Measurements from ENCODE around the gene COL6A1.
A peak's percentile ranks its signal among the peaks of the same experiment; 100 is the strongest.

COL6A1 gene

DNA sequence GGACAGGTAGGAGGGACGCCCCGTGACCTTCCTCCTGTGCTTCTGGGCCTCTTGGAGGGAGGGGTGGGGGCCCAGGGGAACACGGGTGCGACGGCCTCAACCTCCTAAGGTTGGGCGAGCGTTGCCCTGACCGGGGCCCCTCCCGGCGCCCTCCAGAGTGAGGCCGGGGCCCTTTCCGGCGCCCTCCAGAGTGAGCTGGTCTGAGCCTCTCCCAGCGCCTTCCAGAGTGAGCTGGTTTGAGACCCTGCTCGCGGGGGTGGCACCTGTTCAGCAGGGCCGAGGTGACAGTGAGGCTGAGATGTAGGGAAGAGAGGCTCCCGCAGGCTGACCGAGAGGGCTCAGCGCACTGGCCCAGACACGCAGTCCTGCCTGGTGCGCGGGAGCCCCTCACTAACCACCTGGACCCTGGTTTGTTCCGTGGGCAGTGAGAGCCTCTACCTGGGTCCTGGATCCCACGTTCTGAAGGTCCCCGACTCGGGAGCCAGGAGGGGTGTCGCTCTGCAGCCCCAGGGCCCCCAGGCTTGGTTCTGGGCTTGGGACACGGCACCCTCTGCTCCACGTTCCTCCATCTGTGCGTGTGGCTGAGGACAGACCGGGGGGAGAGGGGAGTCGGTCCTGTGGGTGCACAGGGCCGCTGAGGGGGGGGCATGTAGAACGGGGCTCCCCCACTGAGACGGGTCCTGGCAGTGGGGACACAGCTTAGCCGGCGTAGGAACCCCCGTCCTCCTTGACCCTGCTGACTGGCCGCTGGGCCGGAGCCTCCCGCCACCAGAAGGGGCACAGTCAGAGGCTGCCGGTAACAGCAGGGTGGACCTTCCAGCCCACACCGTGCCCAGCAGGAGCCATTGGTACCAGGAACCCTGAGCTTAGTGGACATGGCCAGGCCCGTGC is 1.4 kb downstream of the COL6A1 start:
- DNase-seq, result peak in 2 of 5 donors; percentile 6 to 11

DNA sequence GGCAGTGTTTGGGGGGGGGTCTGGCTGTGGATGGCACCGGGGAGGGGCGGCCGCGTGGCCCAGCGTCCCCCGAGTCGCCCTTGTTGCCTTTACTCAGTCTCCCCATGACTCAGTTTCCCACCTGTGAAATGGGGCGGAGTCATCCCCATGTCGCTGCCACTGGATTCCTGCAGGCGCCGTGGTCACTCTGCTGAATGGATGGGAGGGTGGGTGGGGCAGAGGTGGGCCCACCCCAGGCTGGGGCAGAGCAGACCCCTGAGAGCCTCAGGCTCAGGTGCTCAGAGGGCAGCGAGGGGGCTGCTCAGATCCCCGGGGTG is 2.0 kb downstream of the COL6A1 start:
- DNase-seq, result peak in 1 of 5 donors; percentile 12

DNA sequence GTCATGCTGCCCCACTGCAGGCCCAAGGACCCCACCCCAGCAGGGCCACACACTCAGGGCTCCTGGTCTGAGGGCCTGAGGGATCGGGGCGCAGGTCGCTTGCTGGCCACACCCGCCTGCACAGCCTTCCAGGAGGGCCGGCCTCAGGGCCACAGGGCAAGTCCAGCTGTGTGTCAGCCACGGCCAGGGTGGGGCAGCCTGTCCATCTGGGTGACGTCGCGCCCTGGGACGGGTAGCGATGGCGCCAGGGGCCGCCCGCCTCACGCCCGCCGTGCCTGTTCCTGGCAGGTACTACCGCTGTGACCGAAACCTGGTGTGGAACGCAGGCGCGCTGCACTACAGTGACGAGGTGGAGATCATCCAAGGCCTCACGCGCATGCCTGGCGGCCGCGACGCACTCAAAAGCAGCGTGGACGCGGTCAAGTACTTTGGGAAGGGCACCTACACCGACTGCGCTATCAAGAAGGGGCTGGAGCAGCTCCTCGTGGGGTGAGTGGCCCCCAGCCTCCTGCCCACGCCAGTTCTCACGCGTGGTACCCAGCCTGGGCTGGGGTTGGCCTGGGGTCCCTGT is 2.5 kb downstream of the COL6A1 start:
- peak in 2 of 5 donors; percentile 4 to 19 for DNase-seq

- no peak for DNase-seq
Observed at GRCh38 chr21:45984584-45985095, 3.1 kb downstream of the COL6A1 start.

- peak in 2 of 5 donors; percentile 5 to 8 for DNase-seq
Observed at GRCh38 chr21:45985471-45986315, 4.1 kb downstream of the COL6A1 start.

GRCh38 chr21:45986316-45987051 is 4.9 kb downstream of the COL6A1 start:
- peak in 2 of 5 donors; percentile 4 to 13 for DNase-seq

DNA sequence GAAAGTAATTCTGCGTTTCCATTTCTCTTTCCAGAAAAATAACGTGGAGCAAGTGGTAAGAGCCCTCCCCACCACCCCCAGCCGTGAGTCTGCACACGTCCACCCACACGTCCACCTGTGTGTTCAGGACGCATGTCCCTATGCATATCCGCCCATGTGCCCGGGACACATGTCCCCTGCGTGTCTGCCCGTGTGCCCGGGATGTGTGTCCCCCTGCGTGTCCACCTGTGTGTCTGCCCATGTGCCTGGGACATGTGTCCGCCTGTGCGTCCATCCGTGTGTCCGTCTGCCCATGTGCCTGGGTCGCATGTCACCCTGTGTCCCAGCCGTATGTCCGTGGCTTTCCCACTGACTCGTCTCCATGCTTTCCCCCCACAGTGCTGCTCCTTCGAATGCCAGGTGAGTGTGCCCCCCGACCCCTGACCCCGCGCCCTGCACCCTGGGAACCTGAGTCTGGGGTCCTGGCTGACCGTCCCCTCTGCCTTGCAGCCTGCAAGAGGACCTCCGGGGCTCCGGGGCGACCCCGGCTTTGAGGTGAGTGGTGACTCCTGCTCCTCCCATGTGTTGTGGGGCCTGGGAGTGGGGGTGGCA is 5.6 kb downstream of the COL6A1 start:
- peak in 2 of 5 donors; percentile 6 to 8 for DNase-seq

DNA sequence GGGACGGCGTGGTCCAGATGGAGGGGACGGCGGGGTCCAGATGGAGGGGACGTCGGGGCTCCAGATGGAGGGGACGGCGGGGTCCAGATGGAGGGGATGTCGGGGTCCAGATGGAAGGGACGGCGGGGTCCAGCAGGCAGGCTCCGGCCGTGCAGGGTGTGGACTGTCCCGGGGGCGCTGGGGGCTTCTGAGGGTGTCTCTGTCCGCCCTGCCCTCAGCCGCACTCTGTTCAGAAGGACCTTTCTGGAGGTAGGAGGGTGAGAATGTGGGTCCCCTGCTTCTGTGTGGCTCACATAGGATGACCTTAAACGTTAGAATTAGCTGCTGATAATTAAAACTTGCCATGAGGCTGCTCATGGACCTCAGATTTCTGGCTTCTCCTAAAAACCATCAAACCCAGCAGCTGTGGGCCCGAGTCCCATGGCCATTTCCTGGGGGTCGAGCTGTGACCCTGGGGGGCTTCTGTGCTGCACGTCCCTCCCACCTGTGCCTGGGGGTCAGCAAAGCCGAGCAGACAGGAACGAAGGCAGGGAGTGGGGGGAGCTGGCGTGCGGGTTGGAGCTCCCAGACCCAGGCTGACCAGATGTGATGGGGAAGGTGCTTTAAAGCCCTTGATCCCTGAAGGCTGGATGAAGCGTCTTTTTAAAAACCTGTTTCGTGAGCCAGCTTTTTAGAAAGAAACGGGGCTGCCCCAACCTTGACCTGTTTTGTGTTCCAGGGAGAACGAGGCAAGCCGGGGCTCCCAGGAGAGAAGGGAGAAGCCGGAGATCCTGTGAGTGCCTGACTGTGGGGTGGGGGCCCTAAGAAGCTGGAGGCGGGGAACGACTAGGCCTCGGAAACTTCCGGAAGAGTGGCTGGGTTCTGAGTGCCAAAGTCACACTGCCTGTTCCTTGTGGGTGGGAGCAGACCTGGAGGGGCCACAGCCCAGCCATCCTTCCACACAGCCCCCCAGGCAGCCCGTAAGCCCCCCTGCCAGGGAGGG is 7.1 kb downstream of the COL6A1 start:
- DNase-seq, result peak in 2 of 5 donors; percentile 6 to 8

DNA sequence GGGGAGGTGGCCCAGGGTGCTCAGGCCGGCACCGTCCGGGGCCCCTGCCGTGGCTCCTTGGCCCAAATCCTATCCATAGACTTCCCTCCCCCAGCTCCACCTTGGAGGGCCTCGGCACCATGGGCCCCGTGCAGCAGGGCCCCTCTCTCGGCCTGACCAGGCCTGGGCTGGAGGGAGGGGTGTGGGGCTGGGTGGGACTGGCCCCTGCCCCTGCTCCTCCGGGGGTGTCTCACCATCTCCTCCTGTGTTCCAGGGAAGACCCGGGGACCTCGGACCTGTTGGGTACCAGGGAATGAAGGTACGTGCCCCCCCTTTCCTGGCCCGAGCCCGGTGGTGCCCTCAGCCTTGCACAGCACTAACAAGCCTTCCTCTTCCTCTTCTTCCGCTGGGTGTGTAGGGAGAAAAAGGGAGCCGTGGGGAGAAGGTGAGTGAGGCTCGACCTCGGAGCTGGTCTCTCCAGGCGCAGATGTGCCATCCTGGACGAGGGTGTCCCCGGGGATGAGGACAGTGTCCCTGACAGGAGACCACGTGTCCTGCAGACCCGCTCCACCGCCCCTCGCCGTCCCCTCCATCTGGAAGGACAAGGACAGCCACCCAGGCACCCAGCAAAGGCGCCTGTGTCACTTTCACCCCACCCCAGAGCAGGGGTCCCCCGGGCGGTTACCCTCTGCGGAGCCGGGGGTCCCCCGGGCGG is 7.9 kb downstream of the COL6A1 start:
- DNase-seq, result peak in 2 of 5 donors; percentile 5 to 10

DNA sequence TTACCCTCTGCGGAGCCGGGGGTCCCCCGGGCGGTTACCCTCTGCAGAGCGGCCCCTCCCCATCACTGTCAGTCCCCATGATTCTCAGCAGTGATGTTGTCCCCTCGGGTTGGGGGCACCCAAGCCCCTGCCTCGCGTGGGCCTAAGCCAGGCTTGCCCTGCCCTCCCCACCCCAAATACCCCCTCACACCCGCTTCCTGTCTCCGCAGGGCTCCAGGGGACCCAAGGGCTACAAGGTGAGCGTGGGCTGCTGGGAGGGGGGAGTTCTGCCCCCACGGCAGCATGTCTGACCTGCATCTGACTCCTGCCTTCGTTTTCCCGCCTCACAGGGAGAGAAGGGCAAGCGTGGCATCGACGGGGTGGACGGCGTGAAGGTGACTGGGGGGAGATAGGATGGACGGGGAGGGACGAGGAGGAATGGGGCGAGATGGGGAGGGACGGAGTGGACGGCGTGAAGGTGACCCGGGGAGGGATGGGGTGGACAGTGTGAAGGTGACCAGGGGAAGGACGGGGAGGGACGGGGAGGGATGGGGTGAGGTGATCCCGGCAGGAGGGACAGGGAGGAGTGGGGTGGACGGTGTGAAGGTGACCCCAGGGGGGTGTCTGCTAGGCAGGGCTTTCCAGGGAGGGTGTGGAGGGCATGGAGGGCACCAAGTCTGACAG is 8.6 kb downstream of the COL6A1 start:
- peak in 2 of 5 donors; percentile 5 to 20 for DNase-seq

DNA sequence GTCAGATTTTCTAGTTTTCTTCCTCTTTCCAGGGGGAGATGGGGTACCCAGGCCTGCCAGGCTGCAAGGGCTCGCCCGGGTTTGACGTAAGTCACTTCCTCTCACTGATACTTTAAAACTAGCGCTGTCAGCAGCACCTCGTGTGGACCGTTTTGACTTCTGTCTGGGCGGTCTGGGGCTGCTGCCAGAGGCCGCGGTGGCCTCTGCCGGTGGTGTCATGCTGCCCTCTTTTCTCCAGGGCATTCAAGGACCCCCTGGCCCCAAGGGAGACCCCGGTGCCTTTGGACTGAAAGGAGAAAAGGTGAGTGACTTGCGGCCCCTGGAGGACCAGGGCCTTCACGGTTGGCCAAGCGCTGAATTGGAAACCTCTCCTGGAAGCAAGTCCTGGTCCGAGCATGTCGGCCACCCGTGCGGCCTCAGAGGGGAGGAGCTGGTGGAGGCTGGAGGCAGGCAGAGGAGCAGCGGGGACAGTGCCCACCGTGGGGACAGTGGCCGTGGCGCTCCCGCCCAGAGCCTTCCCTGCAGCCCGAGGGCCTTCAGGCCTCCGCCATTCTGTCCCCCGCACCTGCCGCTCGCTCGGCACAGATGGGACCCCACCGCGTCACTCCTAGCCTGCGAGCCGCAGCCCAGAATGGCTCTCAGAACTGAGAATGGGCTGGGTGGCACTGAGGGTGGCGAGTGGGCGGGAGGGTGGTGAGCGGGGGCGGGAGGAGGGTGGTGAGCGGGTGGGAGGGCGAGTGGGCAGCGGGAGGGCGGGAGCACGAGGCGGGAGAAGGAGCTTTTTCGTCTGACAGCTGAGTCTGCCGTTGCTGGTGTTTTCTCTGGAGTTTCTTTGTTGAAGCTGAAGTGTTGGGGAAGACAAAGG is 9.4 kb downstream of the COL6A1 start:
- no peak for DNase-seq

DNA sequence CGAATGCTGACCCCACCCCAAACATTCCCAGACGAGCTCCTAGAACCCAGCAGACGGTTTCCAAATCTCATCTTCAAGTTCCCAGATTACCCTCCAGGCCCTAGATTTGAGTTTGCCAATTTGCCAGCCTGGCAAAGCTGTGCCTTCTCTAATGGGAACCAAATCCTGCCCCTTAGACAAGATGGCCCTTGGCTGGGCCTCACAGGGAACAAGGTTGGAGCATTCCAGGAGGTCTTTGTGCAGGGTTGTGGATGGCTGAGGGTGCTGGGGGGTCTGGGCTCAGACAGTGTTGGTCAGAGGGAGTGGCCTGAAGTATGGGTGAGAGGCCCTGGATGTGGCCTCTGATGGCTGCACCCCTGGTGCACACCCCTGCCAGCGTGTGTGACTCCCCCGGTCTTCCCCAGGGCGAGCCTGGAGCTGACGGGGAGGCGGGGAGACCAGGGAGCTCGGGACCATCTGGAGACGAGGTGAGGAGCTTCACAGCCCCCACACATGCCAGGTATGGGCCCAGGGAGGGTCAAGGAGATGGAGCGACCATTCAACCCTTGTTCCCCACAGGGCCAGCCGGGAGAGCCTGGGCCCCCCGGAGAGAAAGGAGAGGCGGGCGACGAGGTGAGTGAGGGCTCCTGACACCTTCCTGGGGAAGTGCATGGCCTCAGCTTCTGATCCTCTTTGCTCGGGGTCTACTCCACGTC is 10.2 kb downstream of the COL6A1 start:
- peak in 1 of 5 donors; percentile 8 for DNase-seq

- peak in 1 of 5 donors; percentile 10 for DNase-seq
Observed at GRCh38 chr21:45992301-45993209, 11.0 kb downstream of the COL6A1 start.

- DNase-seq, result peak in 1 of 5 donors; percentile 8
Observed at GRCh38 chr21:45993210-45994085, 11.9 kb downstream of the COL6A1 start.

DNA sequence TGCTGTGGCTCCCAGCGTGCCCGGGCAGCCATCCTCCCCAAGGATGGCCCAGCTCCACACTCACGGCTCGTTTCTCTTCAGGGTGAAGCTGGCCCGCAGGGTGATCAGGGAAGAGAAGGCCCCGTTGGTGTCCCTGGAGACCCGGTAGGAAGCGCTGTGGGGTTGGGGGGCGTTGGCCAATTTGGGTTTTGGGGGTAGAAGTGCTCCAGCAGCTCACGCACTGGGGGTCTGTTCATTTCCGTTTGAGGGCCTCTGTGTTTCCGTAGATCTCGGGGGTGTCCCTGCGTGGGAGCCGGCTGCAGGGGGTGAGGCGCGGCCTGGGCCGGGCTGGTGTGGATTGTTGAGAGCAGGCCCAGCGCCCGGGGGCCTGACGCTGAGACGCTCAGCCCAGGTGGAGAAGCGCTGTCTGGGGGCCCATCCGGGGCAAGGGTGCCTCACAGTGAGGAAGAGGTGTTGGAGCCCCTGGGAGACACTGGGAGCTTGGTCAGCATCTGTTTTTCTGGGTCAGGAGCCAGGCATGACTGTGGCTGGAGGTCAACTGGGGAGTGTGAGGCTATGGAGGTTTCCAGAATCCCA is 12.6 kb downstream of the COL6A1 start:
- peak in 1 of 5 donors; percentile 8 for DNase-seq

Data from T-helper 1 cell (primary cell).